HG02943 (cell line): ENCODE results near the gene NSUN6.
"Not testable (repeated sequence)": the region's sequence is repeated elsewhere in the genome, so short reads cannot be mapped to it uniquely, and the experiment has no call there.

Source experiments
- ATAC-seq: cut with Tn5 transposase; IDR thresholded peaks from one replicate; pipeline ENCODE4 v1.9.1; 2021; ENCODE audit warnings: mild to moderate bottlenecking, low read depth, moderate library complexity; ENCODE audit not compliant: unreplicated experiment

NSUN6 gene

DNA sequence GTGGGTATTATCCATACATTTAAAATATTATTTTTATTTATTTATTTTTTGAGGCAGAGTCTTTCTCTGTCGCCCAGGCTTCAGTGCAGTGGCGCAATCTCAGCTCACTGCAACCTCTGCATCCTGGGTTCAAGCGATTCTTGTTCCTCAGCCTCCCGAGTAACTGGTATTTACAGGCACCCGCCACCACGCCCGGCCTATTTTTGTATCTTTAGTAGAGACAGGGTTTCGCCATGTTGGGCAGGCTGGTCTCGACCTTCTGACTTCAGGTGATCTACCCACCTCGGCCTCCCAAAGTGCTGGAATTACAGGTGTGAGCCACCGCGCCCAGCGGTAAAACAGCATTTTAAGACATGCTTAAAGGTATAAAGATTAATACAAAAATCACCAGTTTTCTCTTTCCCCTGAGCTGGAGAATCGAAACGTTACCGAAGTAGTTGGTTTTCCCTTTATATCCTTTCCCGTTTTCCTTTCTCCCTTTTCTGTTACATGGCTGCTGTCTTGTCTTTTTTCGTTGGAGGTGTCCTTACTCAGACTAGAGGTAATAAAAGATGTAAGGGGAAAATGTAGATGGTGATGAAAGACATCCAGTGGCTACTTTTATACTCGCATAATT lies 9.5 kb upstream of the NSUN6 start:
- ATAC-seq = no peak

DNA sequence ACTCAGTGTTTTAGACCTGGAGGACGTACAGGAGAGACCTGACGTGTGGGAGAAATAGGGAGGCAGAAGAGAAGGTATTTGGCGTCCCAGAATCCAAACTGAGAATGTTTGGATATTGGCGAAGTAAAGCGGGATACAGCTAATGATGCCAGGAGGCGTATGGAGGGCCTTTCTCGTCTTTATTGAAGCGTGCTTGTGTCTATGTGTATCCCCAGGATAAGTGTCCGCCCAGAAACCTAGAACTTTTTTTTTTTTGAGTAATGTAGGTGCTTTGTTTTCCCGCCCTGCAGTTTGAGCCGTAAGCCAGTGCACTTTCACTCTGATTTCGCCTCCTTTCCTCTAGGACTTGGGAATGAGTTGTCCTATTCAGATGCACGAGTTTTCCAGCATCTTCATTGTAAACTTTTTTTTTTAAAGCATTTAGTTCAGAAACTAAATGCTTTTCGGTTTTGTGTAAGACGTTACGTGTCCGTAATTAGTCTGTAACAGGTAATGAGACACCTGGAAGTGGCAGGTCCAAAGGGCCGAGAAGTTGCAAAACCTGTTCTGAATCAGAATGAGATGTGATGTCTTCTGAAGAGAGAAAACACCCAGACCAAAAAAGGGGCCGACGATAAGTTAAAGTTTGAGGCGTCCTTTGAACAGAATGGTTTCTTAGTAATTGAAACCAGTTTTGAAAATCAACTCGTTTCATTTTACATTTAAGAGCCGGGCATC lies 8.6 kb upstream of the NSUN6 start:
- ATAC-seq = peak; percentile 14

DNA sequence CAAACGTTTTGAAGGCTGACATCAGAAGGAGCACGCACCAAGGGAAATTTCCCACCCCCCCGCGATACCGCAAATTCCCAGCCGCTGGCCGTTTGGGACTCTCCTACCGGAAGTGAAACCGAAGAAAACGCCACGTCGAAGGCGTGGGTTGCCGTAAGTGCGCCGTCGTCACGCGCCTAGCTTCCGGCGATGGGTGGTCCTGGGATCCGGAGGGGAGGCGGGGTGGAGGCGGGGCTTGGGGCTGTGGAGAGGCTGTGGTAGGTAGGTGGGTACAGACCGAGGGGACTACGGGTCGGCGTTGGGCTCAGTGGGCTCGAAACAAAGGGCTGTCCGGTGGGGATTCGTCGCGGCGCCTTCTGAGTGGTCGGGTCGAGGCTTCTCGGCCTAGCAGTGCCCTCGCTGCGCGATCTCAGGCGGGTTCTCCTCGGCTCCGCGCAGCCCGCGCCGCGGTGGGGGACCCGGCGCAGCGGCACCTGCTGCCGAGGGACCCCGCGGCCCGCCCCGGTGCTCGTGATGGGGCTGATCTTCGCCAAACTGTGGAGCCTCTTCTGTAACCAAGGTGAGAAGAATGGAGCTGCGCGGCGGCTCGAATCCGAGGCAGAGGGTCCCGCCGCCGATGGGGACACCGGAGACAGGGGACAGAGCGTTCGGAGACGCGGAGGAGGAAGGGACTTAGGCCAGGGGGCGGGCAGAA lies 7.9 kb upstream of the NSUN6 start, which contains the start of gene ARL5B:
Gene ARL5B (plus strand): TSS at position 307 of the 694 bp plus-strand sequence. CDS start 207 bp downstream, at position 514.
- ATAC-seq = peak; percentile 84

DNA sequence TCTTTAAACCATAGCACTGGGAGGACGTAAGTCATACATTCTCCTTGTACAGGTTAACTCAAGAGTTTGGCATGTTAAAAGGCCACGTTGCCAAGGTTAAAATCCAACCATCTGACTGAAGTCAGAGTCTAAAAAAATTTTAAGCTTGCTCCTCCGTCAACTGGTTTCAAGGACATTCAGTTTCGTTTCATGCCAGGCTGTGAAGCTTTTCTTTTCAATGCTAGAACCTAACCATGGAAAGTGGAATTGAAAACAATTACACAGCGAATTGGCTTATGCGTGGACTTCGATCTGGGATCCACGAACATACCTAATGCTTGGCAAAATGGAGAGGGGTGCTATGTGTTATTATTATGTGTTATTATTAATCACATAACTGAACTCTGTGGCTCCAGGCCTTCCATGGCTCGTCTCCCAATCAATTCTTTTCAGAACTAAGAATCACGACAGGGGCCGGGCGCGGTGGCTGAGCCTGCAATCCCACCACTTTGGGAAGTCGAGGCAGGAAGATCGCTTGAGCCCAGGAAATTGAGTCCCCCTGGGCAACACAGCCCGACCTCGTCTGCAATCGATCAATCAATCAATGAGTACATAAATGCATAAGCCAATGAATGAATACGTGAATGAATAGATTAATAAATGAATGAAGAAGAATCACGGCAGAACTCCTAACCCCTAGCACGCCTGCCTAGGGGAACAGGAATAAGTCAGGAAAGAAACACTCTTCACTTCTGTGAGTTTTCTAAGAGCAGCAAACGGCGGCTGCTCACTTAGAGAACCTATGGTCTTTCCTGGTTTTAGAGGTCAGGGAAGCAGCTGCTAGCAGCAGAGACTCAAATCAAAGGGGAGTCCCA lies 7.1 kb upstream of the NSUN6 start:
- peak; percentile 0 for ATAC-seq

DNA sequence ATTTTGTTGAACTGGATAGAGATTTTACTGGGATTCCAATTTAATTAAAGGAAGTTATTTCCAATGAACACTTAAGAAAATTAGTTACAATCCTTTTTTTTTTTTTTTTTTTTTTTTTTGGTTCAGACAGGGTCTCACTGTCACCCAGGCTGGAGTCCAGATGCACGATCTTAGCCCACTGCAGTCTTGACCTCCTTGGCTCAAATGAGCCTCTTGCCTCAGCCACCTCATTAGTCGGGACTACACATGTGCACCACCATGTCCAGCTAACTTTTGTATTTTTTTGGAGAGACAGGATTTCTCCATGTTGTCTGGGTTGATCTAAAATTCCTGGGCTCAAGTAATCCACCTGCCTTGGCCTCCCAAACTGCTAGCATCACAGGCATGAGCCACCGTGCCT lies 5.3 kb upstream of the NSUN6 start:
- no peak for ATAC-seq

DNA sequence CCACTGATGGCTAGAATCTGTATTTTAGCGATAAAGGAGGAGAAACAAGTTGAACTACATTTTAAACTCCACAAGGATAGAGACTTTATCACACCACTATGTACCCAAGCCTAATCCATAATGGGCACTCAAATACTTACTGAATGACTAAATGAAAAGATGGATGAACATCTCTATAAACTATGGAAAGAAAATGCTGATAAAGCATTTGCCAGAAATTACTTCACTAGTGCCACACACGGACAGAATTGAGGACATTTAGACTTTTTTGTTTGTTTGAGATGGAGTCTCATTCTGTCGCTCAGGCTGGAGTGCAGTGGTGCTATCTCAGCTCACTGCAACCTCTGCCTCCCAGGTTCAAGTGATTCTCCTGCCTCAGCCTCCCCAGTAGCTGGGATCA lies 1.7 kb upstream of the NSUN6 start:
- no peak for ATAC-seq

DNA sequence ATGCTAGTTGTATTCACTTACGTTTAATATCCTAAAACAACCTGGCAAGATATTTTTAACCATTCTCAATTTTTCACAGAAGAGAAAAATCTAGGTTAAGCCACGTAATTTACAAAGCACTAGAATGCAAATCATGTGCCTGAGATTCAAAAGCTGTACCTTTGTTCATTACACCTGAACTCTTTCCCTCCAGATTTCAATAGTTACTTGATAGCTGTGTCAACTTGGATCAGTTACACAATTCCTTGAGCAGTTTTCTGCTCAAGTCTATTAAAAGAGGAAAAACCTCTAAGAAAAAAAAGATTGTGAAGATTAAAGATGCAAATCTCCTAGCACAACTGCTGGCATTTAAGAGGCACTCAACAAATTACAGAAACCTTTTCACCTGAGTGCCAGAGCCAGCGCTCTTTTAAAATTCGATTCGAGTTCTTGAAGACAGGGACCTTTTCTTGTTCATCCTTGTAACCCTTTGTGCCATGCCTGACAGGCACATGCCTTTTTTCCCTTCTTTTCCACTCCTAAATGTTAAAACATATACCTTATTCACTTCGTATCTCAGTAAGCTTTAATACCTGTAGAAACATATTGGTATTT lies 886 bp downstream of the NSUN6 start:
- no peak for ATAC-seq

DNA sequence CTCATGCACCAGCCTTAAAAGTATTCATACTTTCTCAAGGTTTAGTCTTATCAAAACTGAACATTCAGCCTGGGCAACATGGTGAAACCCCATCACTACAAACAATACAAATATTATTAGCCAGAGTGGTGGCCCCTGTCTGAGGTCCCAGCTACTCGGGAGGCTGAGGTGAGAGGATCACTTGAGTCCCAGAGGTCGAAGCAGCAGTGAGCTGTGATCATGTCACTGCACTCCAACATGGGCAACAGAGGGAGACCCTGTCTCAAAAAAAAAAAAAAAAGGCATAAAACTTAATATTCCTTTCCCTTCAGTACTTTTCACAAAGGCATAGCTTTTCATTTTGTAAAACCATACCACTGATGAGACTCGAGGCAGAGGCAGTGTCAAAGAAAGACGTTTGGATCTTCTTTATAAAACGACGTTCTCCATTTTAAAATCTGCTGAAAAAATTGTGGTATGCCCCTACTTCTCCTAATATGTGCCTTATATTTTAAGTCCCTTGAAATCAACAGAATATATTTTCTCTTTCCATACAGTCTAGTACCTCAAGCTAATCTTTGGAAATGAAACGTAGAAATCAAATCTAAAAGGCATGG lies 1.9 kb downstream of the NSUN6 start:
- ATAC-seq = no peak

DNA sequence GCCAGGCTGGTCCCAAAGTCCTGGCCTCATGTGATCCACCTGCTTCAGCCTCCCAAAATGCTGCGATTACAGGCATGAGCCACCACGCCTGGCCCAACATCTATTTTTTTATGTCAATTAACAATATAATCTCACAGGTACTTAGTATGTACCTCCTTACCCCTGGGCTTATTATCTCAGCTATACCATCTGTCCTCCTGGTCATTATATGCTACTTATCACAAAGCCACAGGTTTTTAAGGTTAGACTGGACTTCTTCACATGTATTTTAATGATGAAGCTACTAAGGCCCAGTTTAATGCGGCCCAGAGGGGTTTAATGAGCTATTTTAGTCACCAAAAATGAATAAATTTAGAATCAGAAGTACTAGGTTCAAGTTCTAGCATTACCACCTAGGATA lies 3.4 kb downstream of the NSUN6 start:
- ATAC-seq = no peak

DNA sequence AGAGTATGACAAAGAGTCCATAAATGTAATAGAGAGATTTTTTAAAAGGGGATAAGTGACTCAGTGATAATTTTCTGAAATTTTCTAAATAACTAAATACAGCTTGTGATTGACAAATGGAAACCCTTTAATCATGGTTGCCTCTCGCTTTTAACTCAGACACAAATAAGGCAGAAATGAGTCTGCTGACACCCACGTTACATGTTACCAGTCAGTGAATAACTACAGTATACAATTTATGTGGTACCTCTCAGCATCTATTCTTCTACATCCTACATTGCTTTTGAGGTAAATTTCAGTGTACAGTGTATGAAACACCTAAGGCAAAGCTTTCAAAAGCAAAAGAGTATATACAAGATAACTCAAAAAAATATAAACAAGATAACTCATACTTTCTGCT lies 4.2 kb downstream of the NSUN6 start:
- no peak for ATAC-seq

DNA sequence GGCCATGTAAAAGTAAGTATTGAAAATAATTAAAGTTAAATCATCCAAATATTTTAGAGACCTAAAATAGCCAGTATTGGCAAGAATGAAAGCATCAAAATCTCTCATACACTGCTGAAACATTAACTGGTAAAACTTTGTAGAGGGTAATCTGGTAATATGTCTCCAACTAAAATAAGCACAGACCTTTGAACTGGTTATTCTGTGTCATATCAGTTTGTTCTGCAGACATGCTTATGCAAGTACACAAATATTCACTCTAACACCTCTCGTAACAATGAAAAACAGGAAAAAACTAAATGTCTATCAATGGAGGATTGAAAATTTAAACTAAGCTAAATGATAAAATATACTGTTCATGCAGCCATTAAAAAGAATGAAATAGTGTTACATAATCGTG lies 11.7 kb downstream of the NSUN6 start:
- not testable (repeated sequence) for ATAC-seq

DNA sequence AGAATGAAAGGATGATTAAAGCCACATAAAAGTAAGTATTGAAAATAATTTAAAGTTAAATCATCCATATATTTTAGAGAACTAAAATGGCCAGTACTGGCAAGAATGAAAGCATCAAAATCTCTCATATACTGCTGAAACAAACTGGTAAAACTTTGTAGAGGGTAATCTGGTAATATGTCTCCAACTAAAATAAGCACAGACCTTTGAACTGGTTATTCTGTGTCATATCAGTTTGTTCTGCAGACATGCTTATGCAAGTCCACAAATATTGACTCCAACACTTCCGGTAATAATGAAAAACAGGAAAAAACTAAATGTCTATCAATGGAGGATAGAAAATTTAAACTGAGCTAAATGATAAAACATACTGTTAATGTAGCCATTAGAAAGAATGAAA lies 14.0 kb downstream of the NSUN6 start:
- ATAC-seq = not testable (repeated sequence)

DNA sequence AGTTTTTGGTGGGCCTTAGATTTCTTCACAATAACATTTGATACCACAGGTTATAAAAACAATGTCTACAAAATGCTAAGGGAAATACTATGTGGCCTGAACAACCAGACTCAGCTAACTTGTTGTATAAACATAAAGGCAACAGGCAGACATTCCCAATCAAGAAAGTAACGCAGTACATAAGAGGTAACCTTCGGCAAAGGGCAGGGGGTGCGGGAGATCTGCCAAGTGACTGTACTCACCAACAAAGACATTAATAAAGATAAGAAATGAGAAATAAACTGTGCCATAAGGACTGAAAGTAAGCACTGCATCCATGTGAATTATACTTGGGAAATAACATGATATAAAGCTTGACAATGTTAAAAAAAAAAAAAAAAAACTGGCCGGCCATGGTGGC lies 15.4 kb downstream of the NSUN6 start:
- no peak for ATAC-seq

DNA sequence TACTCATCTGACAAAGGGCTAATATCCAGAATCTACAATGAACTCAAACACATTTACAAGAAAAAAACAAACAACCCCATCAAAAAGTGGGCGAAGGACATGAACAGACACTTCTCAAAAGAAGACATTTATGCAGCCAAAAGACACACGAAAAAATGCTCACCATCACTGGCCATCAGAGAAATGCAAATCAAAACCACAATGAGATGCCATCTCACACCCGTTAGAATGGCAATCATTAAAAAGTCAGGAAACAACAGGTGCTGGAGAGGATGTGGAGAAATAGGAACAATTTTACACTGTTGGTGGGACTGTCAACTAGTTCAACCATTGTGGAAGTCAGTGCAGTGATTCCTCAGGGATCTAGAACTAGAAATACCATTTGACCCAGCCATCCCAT lies 18.9 kb downstream of the NSUN6 start:
- ATAC-seq = not testable (repeated sequence)

DNA sequence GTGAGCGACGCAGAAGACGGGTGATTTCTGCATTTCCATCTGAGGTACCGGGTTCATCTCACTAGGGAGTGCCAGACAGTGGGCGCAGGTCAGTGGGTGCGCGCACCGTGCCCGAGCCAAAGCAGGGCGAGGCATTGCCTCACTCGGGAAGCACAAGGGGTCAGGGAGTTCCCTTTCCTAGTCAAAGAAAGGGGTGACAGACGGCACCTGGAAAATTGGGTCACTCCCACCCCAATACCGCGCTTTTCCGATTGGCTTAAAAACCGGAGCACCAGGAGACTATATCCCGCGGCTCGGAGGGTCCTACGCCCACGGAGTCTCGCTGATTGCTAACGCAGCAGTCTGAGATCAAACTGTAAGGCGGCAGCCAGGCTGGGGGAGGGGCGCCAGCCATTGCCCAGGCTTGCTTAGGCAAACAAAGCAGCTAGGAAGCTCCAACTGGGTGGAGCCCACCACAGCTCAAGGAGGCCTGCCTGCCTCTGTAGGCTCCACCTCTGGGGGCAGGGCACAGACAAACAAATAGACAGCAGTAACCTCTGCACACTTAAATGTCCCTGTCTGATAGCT lies 23.9 kb downstream of the NSUN6 start:
- ATAC-seq = not testable (repeated sequence)

DNA sequence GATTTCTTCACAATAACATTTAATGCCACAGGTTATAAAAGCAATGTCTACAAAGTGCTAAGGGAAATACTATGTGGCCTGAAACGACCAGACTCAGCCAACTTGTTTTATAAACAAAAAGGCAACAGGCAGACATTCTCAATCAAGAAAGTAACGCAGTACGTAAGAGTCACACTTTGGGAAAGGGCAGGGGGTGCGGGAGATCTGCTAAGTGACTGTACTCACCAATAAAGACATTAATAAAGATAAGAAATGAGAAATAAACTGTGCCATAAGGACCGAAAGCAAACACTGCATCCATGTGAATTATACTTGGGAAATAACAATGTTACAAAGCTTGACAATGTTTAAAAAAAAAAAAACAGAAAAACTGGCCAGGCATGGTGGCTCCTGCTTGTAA lies 25.5 kb downstream of the NSUN6 start:
- ATAC-seq = no peak

DNA sequence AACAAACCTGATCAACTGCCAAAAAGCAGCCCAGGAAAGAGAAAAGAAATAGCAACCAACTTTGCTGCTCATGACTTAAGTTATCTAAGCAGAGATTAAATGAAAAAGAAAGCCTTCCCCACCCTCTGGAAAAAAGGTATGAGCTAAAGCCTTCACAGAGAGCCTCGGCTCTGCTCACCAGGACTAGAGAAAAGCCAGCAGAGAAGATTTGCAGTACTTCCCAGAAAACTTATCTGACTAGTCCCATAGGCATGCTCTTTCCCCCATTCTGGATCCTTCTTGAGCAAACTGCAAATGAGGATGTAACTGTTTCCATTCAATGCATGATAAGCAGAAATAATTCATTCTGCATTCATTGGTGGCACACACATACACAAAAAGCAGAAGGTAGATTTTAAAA lies 27.7 kb downstream of the NSUN6 start:
- ATAC-seq = not testable (repeated sequence)

DNA sequence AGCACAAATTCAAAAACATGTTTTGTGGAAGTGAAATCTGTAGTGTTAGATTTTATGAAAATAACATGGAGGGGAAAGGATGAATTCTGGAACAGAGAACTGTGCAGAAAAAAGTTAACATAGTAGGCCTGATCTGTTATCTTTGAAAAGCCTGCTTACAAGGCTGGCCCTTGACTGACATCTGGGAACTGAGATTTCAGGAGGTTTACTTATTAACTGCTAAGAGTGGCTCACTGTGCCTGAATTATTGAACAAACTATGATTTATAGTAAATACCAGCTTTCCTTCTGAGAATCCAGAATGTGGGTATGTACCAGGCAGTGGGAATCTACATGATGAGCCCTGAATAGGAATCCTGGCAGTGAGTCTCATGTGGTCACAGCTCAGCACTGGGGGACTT lies 30.5 kb downstream of the NSUN6 start:
- ATAC-seq = no peak

DNA sequence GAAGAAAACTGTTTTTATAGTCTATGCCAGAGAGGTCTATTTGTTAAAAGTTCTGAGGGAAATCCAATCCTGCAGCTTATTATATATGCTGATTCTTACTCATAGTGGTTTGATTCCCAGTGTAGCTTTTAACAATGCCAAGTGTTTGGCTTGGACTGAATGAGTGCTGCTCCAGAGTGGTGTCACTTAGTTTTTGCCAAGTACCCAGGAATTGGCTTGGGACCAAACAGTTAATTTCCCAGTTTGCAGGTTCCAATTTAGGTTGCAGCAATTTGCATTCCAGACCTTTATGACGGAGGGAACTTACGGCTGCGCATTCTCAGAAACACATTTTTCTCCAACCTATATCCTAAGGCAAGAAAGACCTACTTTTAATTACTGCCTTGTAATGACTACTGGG lies 32.4 kb downstream of the NSUN6 start:
- no peak for ATAC-seq

DNA sequence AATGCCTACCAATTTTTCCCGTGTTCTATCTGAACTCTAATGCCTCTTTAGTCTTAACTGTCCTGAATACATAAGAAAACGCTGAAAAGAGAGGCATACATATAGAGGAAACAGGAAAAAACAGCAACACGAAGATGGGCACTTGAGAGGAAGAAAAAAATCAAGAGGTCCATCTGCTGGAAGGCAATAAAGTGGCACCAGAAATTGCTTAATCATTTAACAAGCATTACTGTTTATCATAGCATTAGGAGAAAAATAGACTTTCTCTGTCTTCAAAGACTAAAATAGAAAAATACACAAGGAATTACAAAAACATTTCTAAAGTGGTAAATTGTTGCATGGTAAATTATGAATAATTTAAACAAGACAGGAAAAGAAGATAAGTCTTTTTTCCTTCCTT lies 35.0 kb downstream of the NSUN6 start:
- no peak for ATAC-seq
